ENCODE data around the gene KCNG1.
A peak's percentile ranks its signal among the peaks of the same experiment; 100 is the strongest.

KCNG1 gene

DNA sequence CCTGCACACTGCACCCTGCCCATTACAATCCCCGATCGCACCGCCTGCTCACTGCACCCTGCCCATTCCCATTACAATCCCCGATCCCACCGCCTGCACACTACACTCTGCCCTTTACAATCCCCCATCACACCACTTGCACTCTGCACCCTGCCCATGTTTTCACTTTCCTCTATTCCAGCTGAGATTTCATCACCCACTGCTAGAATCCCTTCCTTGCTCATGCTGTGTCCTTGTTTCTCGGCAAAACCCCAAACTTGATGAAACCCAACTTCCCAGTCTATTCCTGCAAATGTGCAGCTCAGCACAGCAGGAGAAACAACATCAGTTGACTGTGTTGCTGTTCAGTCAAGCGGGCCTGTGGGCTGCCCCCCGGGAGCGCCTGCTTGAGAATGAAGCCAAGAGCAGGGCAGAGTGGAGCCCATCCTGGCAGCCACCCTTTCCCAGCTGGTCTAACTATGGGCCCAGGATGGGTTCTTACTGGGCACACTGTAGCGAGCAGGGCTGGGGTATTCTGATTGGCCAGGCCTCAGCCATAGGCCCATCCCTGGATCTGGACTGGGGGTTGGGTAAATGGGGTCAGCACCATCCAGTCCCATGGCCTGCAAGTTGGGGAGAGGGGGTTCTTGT, 47.1 kb downstream of the KCNG1 start:
- Mint-ChIP-seq H3K4me1 (ENCODE audit: low read depth) (peaks cover 2% of the 10 kb centered on the region), H3K4me3 (no peak overlapping the region), H3K36me3 (ENCODE audit: low read depth) (no peaks in the 10 kb centered on the region), H3K9me3 (no peaks in the 10 kb centered on the region), H3K27me3 (ENCODE audit: low read depth) (peaks cover 6% of the 10 kb centered on the region), H3K27ac (no peak overlapping the region)
- DNase-seq (ENCODE audit: low spot score), result no peak

DNA sequence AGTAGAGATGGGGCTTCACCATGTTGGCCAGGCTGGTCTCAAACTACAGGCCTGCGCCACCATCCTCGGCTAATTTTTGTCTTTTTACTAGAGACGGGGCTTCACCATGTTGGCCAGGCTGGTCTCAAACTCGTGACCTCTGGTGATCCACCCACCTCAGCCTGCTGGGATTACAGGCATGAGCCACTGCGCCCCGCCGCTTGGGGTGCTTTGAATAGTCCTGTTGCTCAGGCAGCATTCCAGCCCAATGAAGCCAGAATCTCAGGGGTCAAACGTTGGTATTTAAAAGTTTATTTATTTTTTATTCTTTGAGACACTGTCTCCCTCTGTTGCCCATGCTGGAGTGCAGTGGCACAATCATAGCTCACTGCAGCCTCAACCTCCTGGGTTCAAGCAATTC, 53.0 kb downstream of the KCNG1 start:
- Mint-ChIP-seq H3K27ac (no peak overlapping the region), H3K36me3 (ENCODE audit: low read depth) (no peaks in the 10 kb centered on the region), H3K4me3 (no peak overlapping the region), H3K4me1 (ENCODE audit: low read depth) (no peaks in the 10 kb centered on the region), H3K9me3 (no peaks in the 10 kb centered on the region), H3K27me3 (ENCODE audit: low read depth) (no peaks in the 10 kb centered on the region)
- no peak for DNase-seq (ENCODE audit: low spot score)

DNA sequence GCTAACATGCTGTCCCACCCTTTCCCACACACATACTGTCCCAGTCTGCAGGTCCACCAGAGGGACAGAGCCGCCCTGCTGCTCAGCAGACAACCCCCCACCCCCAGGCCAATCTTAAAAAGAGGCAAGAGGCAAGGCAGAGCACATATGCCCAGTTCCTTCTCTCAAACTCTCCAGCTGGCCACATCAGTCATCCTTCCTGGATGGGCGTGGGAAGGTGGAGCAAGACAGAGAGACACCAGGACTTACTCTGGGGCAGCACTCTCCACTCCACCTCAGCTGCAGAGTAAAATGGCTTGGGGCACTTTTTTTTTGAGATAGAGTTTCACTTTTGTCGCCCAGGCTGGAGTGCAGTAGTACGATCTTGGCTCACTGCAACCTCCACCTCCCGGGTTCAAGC, 53.5 kb downstream of the KCNG1 start:
- H3K27me3 Mint-ChIP-seq (ENCODE audit: low read depth), result no peaks in the 10 kb centered on the region
- no peaks in the 10 kb centered on the region for H3K4me1 Mint-ChIP-seq (ENCODE audit: low read depth)

DNA sequence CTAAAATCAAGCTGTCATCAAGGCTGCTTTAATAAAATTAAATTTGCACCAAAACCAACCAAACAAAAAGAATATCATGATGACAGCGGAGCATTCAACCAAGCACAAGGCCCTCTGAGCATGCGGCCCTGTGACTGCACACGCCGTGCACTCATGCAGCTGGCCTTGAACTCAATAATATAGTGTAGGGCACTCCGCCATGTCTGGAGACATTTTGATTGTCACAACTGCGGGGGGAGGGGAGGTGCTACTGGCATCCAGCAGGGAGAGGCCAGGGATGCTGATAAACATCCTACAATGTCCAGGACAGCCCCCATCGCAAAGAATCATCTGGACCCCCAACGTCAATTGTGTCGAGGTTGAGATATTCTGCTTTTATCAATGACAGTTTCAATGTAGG, 54.6 kb downstream of the KCNG1 start:
- Mint-ChIP-seq H3K27me3 (ENCODE audit: low read depth) (no peaks in the 10 kb centered on the region), H3K36me3 (ENCODE audit: low read depth) (no peaks in the 10 kb centered on the region), H3K4me1 (ENCODE audit: low read depth) (no peaks in the 10 kb centered on the region), H3K9me3 (no peaks in the 10 kb centered on the region), H3K4me3 (no peak overlapping the region), H3K27ac (no peak overlapping the region)
- no peak for DNase-seq (ENCODE audit: low spot score)

More for the DNA sequence above, 53.5 kb downstream of the KCNG1 start:
- DNase-seq (ENCODE audit: low spot score), result no peak
- no peak overlapping the region for H3K27ac Mint-ChIP-seq
- no peaks in the 10 kb centered on the region for H3K9me3 Mint-ChIP-seq
- no peaks in the 10 kb centered on the region for H3K36me3 Mint-ChIP-seq (ENCODE audit: low read depth)
- no peak overlapping the region for H3K4me3 Mint-ChIP-seq

DNA sequence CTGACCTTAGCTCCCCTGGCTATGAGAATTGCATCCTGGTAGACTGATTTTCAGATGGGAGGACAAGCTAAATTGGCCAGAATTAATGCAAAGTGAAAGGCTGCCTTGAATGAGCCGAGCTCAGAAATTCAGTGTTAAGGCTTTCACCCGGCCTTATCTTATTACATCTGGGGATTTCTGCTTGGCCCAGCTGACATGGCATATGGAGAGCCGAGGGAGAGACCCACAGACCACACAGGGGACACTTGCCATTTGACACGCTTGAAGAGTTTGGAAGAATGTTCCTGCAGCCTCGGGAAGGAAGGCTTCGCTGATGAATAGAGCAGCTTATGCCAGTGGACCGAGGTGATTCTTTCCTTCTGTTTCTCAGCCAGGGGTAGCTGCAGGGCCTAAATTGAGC, 55.3 kb downstream of the KCNG1 start:
- DNase-seq (ENCODE audit: low spot score), result no peak
- Mint-ChIP-seq H3K9me3 (no peaks in the 10 kb centered on the region), H3K27ac (no peak overlapping the region), H3K36me3 (ENCODE audit: low read depth) (no peaks in the 10 kb centered on the region), H3K4me3 (no peak overlapping the region), H3K27me3 (ENCODE audit: low read depth) (no peaks in the 10 kb centered on the region), H3K4me1 (ENCODE audit: low read depth) (no peaks in the 10 kb centered on the region)

DNA sequence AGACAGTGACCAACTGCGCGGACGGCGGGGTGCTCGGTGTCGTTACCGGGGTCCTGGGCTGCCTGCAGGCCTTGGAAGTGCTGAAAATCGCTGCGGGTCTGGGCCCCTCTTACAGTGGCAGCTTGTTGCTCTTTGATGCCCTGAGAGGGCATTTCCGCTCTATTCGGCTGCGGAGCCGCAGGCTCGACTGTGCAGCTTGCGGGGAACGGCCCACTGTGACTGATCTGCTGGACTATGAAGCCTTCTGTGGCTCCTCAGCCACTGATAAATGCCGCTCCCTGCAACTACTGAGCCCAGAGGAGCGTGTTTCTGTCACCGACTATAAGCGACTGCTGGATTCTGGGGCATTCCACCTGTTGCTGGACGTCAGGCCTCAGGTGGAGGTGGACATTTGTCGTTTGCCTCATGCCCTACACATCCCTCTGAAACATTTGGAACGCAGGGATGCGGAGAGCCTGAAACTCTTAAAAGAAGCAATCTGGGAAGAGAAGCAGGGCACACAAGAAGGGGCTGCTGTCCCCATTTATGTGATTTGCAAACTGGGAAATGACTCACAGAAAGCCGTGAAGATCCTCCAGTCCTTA, 63.3 kb downstream of the KCNG1 start:
- Mint-ChIP-seq H3K36me3 (ENCODE audit: low read depth) (peaks cover 16% of the 10 kb centered on the region), H3K4me3 (peak overlapping the region; percentile 96), H3K4me1 (ENCODE audit: low read depth) (peaks cover 27% of the 10 kb centered on the region), H3K27me3 (ENCODE audit: low read depth) (no peaks in the 10 kb centered on the region), H3K27ac (peak overlapping the region; percentile 97), H3K9me3 (no peaks in the 10 kb centered on the region)
- no peak for DNase-seq (ENCODE audit: low spot score)

DNA sequence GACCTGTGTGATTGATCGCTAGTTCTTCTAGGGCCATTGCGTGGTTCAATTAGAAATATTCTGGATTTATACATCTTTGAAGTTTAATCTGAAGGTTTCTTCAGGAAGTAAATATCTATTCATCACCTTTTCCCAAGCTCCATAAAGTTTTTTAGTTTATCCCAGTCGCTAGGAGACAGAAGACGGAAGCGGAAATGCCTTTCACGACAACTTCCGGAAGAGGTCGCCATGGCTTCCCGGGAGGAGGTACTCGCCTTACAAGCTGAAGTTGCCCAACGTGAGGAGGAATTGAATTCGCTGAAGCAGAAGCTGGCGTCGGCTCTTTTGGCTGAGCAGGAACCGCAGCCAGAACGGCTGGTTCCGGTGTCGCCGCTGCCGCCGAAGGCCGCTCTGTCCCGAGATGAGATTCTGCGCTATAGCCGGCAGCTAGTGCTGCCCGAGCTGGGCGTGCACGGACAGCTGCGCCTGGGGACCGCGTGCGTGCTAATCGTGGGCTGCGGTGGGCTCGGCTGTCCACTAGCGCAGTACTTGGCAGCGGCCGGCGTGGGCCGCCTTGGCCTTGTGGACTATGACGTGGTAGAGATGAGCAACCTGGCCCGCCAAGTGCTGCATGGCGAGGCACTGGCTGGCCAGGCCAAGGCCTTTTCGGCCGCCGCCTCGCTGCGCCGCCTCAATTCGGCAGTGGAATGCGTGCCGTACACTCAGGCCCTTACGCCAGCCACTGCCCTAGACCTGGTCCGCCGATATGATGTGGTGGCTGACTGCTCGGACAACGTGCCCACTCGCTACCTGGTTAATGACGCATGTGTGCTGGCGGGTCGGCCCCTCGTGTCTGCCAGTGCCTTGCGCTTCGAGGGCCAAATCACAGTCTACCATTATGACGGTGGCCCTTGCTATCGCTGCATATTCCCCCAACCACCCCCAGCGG, 64.0 kb downstream of the KCNG1 start, which contains the start of gene MOCS3:
TSS of gene MOCS3 (plus strand) at position 204 of the 928 bp plus-strand sequence. CDS start at position 229, 25 bp downstream.
- Mint-ChIP-seq H3K27me3 (ENCODE audit: low read depth) (no peaks in the 10 kb centered on the region), H3K4me3 (peak within 1 kb of the TSS; percentile 96), H3K36me3 (ENCODE audit: low read depth) (peaks cover 21% of the 10 kb centered on the region), H3K9me3 (no peaks in the 10 kb centered on the region), H3K27ac (peak within 1 kb of the TSS; percentile 97), H3K4me1 (ENCODE audit: low read depth) (peaks cover 28% of the 10 kb centered on the region)
- peak; percentile 78 for DNase-seq (ENCODE audit: low spot score)

DNA sequence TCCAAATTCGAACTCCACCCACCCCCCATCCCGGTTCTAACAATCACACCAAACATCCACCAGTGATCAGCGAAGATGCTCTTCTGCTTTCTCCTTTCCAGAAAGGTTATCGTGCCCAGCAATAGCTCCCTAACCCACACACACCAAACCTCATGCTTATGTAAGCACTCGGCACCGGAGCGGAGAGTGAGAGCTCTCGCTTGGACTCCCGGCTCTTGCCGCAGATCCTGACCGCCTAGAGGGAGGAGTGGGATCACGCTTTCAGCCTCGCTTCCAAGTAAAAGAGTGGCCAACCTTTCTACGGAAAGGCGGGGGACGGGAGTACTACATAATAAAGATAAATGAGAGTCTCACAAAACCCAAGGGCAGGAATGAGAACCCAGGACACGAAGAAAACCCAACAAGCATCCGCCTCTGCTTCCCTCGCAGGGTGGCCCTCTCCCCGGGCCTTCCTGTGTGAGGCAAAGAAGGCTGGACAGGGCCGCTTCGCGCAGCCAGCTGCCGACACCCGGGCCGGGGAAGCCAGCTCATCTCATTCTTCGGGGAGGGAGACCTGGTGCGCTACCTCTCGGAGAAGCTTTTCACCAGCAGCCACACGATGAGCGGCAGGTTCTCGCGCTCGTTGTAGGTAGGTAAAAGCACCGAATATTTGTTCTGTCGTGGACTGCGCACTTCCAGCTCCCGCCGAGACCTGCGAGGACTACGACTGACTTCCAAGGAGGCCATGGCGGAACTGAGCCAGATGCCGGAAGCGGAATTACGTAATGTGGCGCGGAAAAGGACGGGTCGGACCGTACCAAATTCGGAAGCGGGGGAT, 64.9 kb downstream of the KCNG1 start, which contains the start of gene DPM1:
TSS of gene DPM1 (minus strand) at position 735 of the 817 bp plus-strand sequence. CDS start at position 726, 9 bp downstream.
- Mint-ChIP-seq H3K36me3 (ENCODE audit: low read depth) (peaks cover 28% of the 10 kb centered on the region), H3K27me3 (ENCODE audit: low read depth) (no peaks in the 10 kb centered on the region), H3K27ac (peak within 1 kb of the TSS; percentile 97), H3K4me3 (peak within 1 kb of the TSS; percentile 96), H3K4me1 (ENCODE audit: low read depth) (peaks cover 31% of the 10 kb centered on the region), H3K9me3 (no peaks in the 10 kb centered on the region)
- peak; percentile 83 for DNase-seq (ENCODE audit: low spot score)

DNA sequence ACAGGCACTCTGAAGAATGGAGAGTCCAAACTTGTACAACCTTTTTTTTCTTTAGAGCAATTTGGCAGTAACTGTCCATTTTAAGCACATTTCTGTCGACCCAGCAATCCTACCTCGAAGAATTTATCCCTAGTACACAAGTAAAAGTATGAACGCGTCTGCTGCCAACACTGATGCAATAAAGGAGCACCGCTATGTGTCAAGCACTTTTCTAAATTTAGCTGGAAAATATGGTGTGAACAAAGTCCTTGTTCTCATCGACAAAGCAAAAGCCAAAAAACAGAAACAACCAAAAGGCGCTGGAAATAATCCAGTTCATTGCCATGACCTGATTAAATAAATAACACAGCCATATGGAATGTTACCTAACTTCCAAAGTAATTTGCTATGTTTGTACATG, 65.6 kb downstream of the KCNG1 start:
- Mint-ChIP-seq H3K36me3 (ENCODE audit: low read depth) (peaks cover 30% of the 10 kb centered on the region), H3K4me1 (ENCODE audit: low read depth) (peaks cover 31% of the 10 kb centered on the region), H3K9me3 (no peaks in the 10 kb centered on the region), H3K27ac (peak overlapping the region; percentile 97), H3K27me3 (ENCODE audit: low read depth) (no peaks in the 10 kb centered on the region), H3K4me3 (peak overlapping the region; percentile 96)
- DNase-seq (ENCODE audit: low spot score), result no peak

DNA sequence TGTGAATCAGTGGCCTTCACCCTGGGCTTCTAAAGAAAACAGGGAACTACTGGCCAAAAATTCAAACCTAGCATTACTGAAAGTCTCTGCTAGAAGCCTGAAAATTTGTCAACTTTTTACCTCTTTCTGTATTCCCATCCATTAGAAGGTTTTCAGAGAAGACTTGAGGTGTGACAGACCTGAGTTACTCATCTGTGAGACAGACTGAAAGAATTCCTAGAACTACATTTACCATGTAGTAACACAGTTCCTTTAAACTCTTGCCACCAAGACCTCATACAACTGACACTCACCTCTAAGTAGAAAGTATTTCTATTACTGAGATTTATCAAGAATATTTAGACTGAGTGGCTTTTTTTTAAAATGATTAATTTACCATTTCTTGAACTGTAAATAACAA, 69.1 kb downstream of the KCNG1 start:
- peaks cover 28% of the 10 kb centered on the region for H3K4me1 Mint-ChIP-seq (ENCODE audit: low read depth)
- H3K36me3 Mint-ChIP-seq (ENCODE audit: low read depth), result peaks cover 41% of the 10 kb centered on the region
- H3K27ac Mint-ChIP-seq, result no peak overlapping the region
- no peak for DNase-seq (ENCODE audit: low spot score)
- no peak overlapping the region for H3K4me3 Mint-ChIP-seq
- H3K27me3 Mint-ChIP-seq (ENCODE audit: low read depth), result no peaks in the 10 kb centered on the region
- no peaks in the 10 kb centered on the region for H3K9me3 Mint-ChIP-seq

Data from T-helper 2 cell treated with Interferon-gamma antibody and Interleukin-4, amounts not matched to agents 5 μg/mL and 100 μg/mL, for 36 hours (primary cell).